Prostate gland (tissue), 2 donors: ENCODE data around the gene BTBD1. TPM values are rescaled to one million over a fixed set of nuclear protein-coding genes. Genes with fewer than 3 reads are reported as not detected.

Experiments used
- DNase-seq: peaks from one replicate; pipeline ENCODE4 v3.0.0-alpha.2; 2019; ENCODE audit warnings: low spot score
- H3K27ac ChIP-seq, 2 donors: fragments of 200-600 bp; sonication (generic); 2 replicates each; pipeline ENCODE4 v1.5.1; 2017 to 2019
- H3K27me3 ChIP-seq: fragments of 200-600 bp; sonication (generic); replicated peaks from 2 replicates; pipeline ENCODE4 v1.5.1; 2019; ENCODE audit not compliant: insufficient read depth
- H3K36me3 ChIP-seq, 2 donors: fragments of 200-600 bp; sonication (generic); 1 replicate in 1 of 2; 2 replicates in 1 of 2; pipeline versions ENCODE4 v1.5.1 to v1.8.1; 2017 to 2019
- H3K4me1 ChIP-seq: fragments of 200-600 bp; sonication (generic); replicated peaks from 2 replicates; pipeline ENCODE4 v1.5.1; 2019
- H3K4me3 ChIP-seq, 2 donors: fragments of 200-600 bp; sonication (generic); 2 replicates each; pipeline ENCODE4 v1.5.1; 2017 to 2019
- H3K9me3 ChIP-seq: fragments of 200-600 bp; sonication (generic); 2 replicates; pipeline ENCODE4 v1.5.1; 2017
- CTCF ChIP-seq, 4 experiments: fragments of 200-600 bp in 2 of 4; fragments of 450-650 bp in 2 of 4; sonication (generic) in 2 of 4; IDR thresholded peaks; 1 replicate in 3 of 4; 2 replicates in 1 of 4; pipeline ENCODE4 v1.5.1; 2016 to 2019; ENCODE audit warnings: antibody characterized with exemption in 4 of 4, mild to moderate bottlenecking in 2 of 4, moderate library complexity in 2 of 4
- POLR2A ChIP-seq: fragments of 450-650 bp; IDR thresholded peaks from one replicate; pipeline ENCODE4 v1.6.1; 2016; ENCODE audit warnings: antibody characterized with exemption, mild to moderate bottlenecking
- POLR2AphosphoS5 ChIP-seq: sonication (generic); formaldehyde crosslinking; IDR thresholded peaks from one replicate; pipeline ENCODE4 v1.6.1; 2017; ENCODE audit warnings: antibody characterized with exemption
- WGBS: methylation state at CpG from one replicate; pipeline ENCODE4 v1.1.5; 2018; 5-methylcytosine and 5-hydroxymethylcytosine counted together
- intact Hi-C: fragments of 100-400 bp; cut with DNase I; formaldehyde crosslinking; loops from one replicate; pipeline ENCODE4 v1.14.2; 2022
- total RNA-seq, 2 donors: library from RNA; depleted of rRNA; stranded (reverse); fragments of >200 nt; gene quantifications; one replicate each; pipeline ENCODE4 v1.1.0, GENCODE V29; 2016

BTBD1 gene
- total RNA-seq, 2 donors from 2014 or later = 56.6 to 71.3 TPM

GRCh38 chr15:82972990-82973389, 94.1 kb downstream of the BTBD1 start:
- no peak overlapping the region for H3K27ac ChIP-seq
- intact Hi-C loops = no loop called here
- H3K9me3 ChIP-seq = no peaks in the 10 kb centered on the region
- WGBS = 85% methylated on average over 1 of the region's 1 CpG
- no peaks in the 10 kb centered on the region for H3K4me1 ChIP-seq
- DNase-seq = no peak
- no peak overlapping the region for H3K4me3 ChIP-seq
- no peaks in the 10 kb centered on the region for H3K27me3 ChIP-seq
- TF ChIP-seq CTCF (IDR thresholded peaks at IDR 0.05) (no peak), POLR2AphosphoS5 (no peak), POLR2A (no peak)
- no peaks in the 10 kb centered on the region for H3K36me3 ChIP-seq

DNA sequence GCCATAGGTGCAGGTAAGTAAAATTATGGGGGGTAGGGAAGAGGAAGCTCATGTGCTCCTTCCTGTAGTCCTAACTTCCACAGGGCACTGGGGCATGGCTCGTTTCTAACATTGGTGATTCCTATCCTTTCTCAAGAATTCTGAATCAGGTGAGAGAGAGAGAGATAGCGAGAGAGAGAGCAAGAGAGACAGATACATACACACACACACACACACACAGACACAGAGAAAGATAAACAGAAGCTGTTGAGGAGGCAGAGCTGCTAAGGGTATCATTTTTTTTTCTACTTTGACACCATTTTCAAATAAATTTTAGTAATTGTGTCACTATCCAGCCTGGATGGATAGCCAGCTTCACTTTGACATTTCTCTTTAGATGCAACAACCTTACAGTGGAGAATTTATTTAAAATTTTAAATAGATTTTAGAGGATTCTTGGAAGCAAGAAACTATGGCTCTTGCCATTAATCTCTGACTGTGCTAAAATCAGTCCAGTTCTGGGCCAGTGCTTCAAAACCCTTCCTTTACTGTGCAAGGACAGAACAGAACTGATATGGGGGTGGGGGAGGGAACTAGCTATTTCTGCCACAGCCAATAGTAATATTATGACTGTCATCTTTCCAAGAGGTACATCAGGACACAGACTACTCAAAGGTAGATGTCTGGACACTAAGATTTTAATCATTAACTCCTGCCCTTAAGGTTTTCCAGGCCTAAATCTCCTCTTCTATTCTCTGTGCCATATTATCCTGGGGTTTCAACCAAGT, 95.7 kb downstream of the BTBD1 start:
- TF ChIP-seq POLR2A = no peak
- no peak for TF ChIP-seq POLR2AphosphoS5
- TF ChIP-seq CTCF (IDR thresholded peaks at IDR 0.05) = no peak
- Histone ChIP-seq H3K36me3 (no peaks in the 10 kb centered on the region), H3K9me3 (no peaks in the 10 kb centered on the region), H3K27me3 (no peaks in the 10 kb centered on the region), H3K4me3 (no peak overlapping the region), H3K4me1 (no peaks in the 10 kb centered on the region), H3K27ac (no peak overlapping the region)
- WGBS = 68% methylated on average over 2 of the region's 2 CpGs
- intact Hi-C loops = no loop called here
- no peak for DNase-seq

DNA sequence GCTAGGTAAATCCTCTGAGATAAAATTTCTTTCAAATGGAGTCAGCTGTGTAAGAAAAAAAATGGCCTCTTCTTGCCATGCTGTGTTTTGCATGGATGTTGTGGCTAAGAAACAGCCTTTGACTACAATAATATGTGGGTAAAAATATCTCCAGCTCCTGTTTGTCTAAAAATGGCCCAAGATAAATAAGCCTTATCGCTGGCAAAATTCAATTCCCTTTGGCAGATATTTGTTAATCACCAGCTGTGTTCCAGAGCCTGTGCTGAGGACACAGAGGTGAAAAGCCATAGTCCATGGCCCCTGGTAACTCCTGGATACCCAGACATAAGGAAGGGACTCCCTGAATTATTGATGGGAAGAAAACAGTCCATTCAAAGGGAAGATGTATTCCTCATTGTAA, 96.4 kb downstream of the BTBD1 start:
- Histone ChIP-seq H3K9me3 (no peaks in the 10 kb centered on the region), H3K27me3 (no peaks in the 10 kb centered on the region), H3K4me1 (no peaks in the 10 kb centered on the region), H3K27ac (no peak overlapping the region), H3K36me3 (no peaks in the 10 kb centered on the region), H3K4me3 (no peak overlapping the region)
- 22% methylated on average over 1 of the region's 1 CpG for WGBS
- TF ChIP-seq CTCF (IDR thresholded peaks at IDR 0.05) (no peak), POLR2AphosphoS5 (no peak), POLR2A (no peak)
- intact Hi-C loops = no loop called here
- no peak for DNase-seq

DNA sequence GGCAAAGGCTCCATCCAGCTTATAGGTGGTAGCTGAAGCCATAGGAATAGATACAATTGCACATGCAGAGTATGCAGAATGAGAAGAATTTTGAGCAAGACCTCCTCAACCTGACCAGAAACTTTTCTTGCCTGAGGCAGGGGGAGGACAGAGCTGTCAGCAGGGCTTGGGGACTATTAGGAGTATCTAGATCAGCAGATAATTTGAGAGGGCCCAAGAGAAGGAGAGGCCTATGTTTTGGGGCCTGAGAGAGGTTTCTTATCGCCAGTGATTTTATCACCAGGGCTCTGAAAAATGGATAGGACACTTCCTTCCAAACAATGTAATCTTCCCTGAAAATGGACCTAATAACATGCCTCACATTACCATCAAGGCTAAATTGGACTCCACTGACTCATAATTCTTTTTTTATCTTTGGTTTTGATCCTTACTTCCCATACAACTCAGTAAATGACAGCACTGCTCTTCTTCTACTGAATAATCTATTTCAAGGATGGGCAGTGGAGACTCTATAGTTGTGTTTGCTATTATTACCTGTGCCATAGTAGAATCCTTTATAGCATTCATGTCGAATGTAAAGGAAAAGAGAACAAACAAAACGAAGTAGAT, 96.9 kb downstream of the BTBD1 start:
- TF ChIP-seq CTCF (IDR thresholded peaks at IDR 0.05) (no peak), POLR2AphosphoS5 (no peak), POLR2A (no peak)
- no peak for DNase-seq
- no peaks in the 10 kb centered on the region for H3K9me3 ChIP-seq
- no peaks in the 10 kb centered on the region for H3K4me1 ChIP-seq
- 16% methylated on average over 3 of the region's 3 CpGs for WGBS
- H3K27me3 ChIP-seq = no peaks in the 10 kb centered on the region
- no peaks in the 10 kb centered on the region for H3K36me3 ChIP-seq
- no peak overlapping the region for H3K27ac ChIP-seq
- intact Hi-C loops = no loop called here
- no peak overlapping the region for H3K4me3 ChIP-seq

DNA sequence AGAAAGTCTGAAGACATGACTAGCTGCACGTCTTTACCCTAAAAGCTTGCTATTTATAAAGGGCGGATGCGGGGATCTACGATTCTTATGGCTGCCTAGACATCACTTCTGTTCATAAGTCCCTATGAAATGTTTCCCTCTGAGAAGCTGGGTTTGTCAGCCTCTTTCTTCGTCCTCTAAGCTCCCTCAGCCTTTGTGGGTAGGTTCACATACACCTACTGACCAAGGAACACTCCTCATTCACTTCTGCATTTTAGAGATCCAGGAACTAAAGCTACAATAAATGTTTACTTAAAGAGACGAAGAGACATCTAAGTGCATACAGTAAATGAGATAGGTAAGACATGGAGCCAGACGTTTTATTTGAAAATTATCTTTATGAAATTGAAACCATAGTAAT, 97.7 kb downstream of the BTBD1 start:
- H3K27ac ChIP-seq = no peak overlapping the region
- TF ChIP-seq POLR2AphosphoS5 = no peak
- no peak for TF ChIP-seq CTCF (IDR thresholded peaks at IDR 0.05)
- TF ChIP-seq POLR2A = no peak
- H3K9me3 ChIP-seq = no peaks in the 10 kb centered on the region
- no peaks in the 10 kb centered on the region for H3K4me1 ChIP-seq
- no peaks in the 10 kb centered on the region for H3K36me3 ChIP-seq
- DNase-seq = no peak
- intact Hi-C loops = no loop called here
- H3K4me3 ChIP-seq = no peak overlapping the region
- WGBS = 65% methylated on average over 7 of the region's 7 CpGs
- no peaks in the 10 kb centered on the region for H3K27me3 ChIP-seq
